Sigmoid colon (tissue), 4 donors: ENCODE measurements around the gene POLR2H.

Experiments used
- POLR2AphosphoS5 ChIP-seq, 4 donors: sonication (generic); formaldehyde crosslinking; IDR thresholded peaks; one replicate each; pipeline ENCODE4 v1.6.1; 2017; ENCODE audit warnings: antibody characterized with exemption in 4 of 4
- TF ChIP-seq, protein P1 (sequence below), 4 experiments: fragments of 450-650 bp in 3 of 4; fragments of 200-600 bp in 1 of 4; IDR thresholded peaks; one replicate each; pipeline ENCODE4 v1.5.1; 2016 to 2019; ENCODE audit warnings: antibody characterized with exemption in 4 of 4, mild to moderate bottlenecking in 3 of 4, moderate library complexity in 2 of 4

DNA sequence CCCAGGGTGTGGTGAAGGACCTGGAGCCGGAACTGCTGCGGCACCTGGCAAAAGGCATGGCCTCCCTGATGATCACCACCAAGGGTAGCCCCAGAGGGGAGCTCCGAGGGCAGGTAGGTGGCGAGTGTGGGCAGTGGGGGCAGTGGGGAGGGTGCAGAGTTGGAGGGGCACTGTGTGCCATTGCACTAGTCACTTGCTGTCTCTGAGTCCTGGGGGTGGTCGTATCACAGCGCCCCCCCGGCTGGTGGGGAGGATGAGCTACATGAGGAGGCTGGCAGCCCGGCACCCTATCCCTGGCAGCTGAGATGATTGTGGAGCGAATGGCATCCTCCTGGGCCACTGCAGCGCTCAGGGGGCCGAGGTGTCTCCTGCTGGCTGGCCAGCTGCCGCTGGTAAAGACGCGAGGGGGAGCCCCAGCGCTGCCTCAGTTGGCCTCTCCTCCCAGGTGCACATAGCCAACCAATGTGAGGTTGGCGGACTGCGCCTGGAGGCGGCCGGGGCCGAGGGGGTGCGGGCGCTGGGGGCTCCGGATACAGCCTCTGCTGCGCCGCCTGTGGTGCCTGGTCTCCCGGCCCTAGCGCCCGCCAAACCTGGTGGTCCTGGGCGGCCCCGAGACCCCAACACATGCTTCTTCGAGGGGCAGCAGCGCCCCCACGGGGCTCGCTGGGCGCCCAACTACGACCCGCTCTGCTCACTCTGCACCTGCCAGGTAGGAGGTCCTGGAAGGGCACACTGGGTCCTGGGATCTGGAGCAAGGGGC lies 24.7 kb downstream of the POLR2H start:
- TF ChIP-seq POLR2AphosphoS5 (IDR thresholded peaks at IDR 0.05), result no peak
- TF ChIP-seq, protein P1, sequence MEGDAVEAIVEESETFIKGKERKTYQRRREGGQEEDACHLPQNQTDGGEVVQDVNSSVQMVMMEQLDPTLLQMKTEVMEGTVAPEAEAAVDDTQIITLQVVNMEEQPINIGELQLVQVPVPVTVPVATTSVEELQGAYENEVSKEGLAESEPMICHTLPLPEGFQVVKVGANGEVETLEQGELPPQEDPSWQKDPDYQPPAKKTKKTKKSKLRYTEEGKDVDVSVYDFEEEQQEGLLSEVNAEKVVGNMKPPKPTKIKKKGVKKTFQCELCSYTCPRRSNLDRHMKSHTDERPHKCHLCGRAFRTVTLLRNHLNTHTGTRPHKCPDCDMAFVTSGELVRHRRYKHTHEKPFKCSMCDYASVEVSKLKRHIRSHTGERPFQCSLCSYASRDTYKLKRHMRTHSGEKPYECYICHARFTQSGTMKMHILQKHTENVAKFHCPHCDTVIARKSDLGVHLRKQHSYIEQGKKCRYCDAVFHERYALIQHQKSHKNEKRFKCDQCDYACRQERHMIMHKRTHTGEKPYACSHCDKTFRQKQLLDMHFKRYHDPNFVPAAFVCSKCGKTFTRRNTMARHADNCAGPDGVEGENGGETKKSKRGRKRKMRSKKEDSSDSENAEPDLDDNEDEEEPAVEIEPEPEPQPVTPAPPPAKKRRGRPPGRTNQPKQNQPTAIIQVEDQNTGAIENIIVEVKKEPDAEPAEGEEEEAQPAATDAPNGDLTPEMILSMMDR (IDR thresholded peaks at IDR 0.05), result no peak
